ENCODE data around the gene CD8B2.
"Not testable (repeated sequence)": the region's sequence is repeated elsewhere in the genome, so short reads cannot be mapped to it uniquely, and the experiment has no call there.

CD8B2 gene

GRCh38 chr2:106562268-106563186, 75.4 kb downstream of the CD8B2 start:
- DNase-seq (ENCODE audit: low read depth, low spot score): no peak
- no peak overlapping the region for H3K4me3 ChIP-seq (ENCODE audit: low read depth, low read length)
- in situ Hi-C loops (cut with HindIII; ENCODE audit: low sequenced_read_pairs): no loop called here
- no peak for TF ChIP-seq CTCF (IDR thresholded peaks at IDR 0.05; ENCODE audit: low read depth, low read length)

GRCh38 chr2:106563195-106563594, 76.0 kb downstream of the CD8B2 start:
- no peak overlapping the region for H3K4me3 ChIP-seq (ENCODE audit: low read depth, low read length)
- no peak for DNase-seq (ENCODE audit: low read depth, low spot score)
- in situ Hi-C loops (cut with HindIII; ENCODE audit: low sequenced_read_pairs): no loop called here
- no peak for TF ChIP-seq CTCF (IDR thresholded peaks at IDR 0.05; ENCODE audit: low read depth, low read length)

- in situ Hi-C loops (cut with HindIII; ENCODE audit: low sequenced_read_pairs): no loop called here
- no peak for DNase-seq (ENCODE audit: low read depth, low spot score)
- no peak for TF ChIP-seq CTCF (IDR thresholded peaks at IDR 0.05; ENCODE audit: low read depth, low read length)
- H3K4me3 ChIP-seq (ENCODE audit: low read depth, low read length): no peak overlapping the region
Measured at GRCh38 chr2:106565599-106565998, 78.4 kb downstream of the CD8B2 start.

GRCh38 chr2:106566050-106566449, 78.9 kb downstream of the CD8B2 start:
- in situ Hi-C loops (cut with HindIII; ENCODE audit: low sequenced_read_pairs): no loop called here
- TF ChIP-seq CTCF (IDR thresholded peaks at IDR 0.05; ENCODE audit: low read depth, low read length): no peak
- no peak overlapping the region for H3K4me3 ChIP-seq (ENCODE audit: low read depth, low read length)
- no peak for DNase-seq (ENCODE audit: low read depth, low spot score)

GRCh38 chr2:106566484-106566883, 79.3 kb downstream of the CD8B2 start:
- DNase-seq (ENCODE audit: low read depth, low spot score); H3K4me3 ChIP-seq (ENCODE audit: low read depth, low read length); in situ Hi-C loops (cut with HindIII; ENCODE audit: low sequenced_read_pairs): not testable (repeated sequence)

GRCh38 chr2:106570316-106570715, 83.2 kb downstream of the CD8B2 start:
- no peak overlapping the region for H3K4me3 ChIP-seq (ENCODE audit: low read depth, low read length)
- no peak for DNase-seq (ENCODE audit: low read depth, low spot score)
- in situ Hi-C loops (cut with HindIII; ENCODE audit: low sequenced_read_pairs): no loop called here
- no peak for TF ChIP-seq CTCF (IDR thresholded peaks at IDR 0.05; ENCODE audit: low read depth, low read length)
